Suprapubic skin (tissue), 4 donors: ENCODE measurements around the gene OSBP2. TPM values are rescaled to one million over a fixed set of nuclear protein-coding genes. Genes with fewer than 3 reads are reported as not detected.

ENCODE experiments used
- DNase-seq, 2 donors: peaks; one replicate each; pipeline ENCODE4 v3.0.0-alpha.2; 2019; ENCODE audit warnings: low spot score in 2 of 2
- H3K27ac ChIP-seq: fragments of 200-600 bp; sonication (generic); one replicate; pipeline ENCODE4 v1.5.1; 2019
- H3K27me3 ChIP-seq: fragments of 200-600 bp; sonication (generic); one replicate; pipeline ENCODE4 v1.5.1; 2019
- H3K36me3 ChIP-seq: fragments of 200-600 bp; sonication (generic); one replicate; pipeline ENCODE4 v1.5.1; 2019
- H3K4me1 ChIP-seq: fragments of 200-600 bp; sonication (generic); one replicate; pipeline ENCODE4 v1.5.1; 2019
- H3K4me3 ChIP-seq: fragments of 200-600 bp; sonication (generic); one replicate; pipeline ENCODE4 v1.5.1; 2019; ENCODE audit warnings: mild to moderate bottlenecking
- H3K9me3 ChIP-seq: fragments of 200-600 bp; sonication (generic); one replicate; pipeline ENCODE4 v1.5.1; 2019
- CTCF ChIP-seq, 2 donors: fragments of 200-600 bp in 1 of 2; fragments of 450-650 bp in 1 of 2; sonication (generic) in 1 of 2; IDR thresholded peaks; one replicate each; pipeline ENCODE4 v1.5.1; 2016 to 2019; ENCODE audit warnings: antibody characterized with exemption in 2 of 2, mild to moderate bottlenecking in 1 of 2, moderate library complexity in 1 of 2
- EP300 ChIP-seq: sonication (generic); formaldehyde crosslinking; IDR thresholded peaks from one replicate; pipeline ENCODE4 v1.6.1; 2017; ENCODE audit warnings: antibody characterized with exemption
- POLR2A ChIP-seq, 2 donors: fragments of 450-650 bp; IDR thresholded peaks; one replicate each; pipeline ENCODE4 v1.6.1; 2017; ENCODE audit warnings: antibody characterized with exemption in 2 of 2, mild to moderate bottlenecking in 2 of 2, moderate library complexity in 2 of 2
- POLR2AphosphoS5 ChIP-seq, 3 donors: sonication (generic); formaldehyde crosslinking; IDR thresholded peaks; one replicate each; pipeline ENCODE4 v1.6.1; 2017; ENCODE audit warnings: antibody characterized with exemption in 3 of 3
- WGBS: methylation state at CpG from one replicate; pipeline ENCODE4 v1.1.5; 2018; 5-methylcytosine and 5-hydroxymethylcytosine counted together
- total RNA-seq, 4 donors: library from RNA; depleted of rRNA; stranded (reverse); fragments of >200 nt; gene quantifications; one replicate each; pipeline ENCODE4 v1.1.0, GENCODE V29; 2016

The OSBP2 gene
- total RNA-seq, 4 donors from 2014 or later: 3.9 to 11.3 (median 6.4) TPM

- H3K27me3 ChIP-seq: no peaks in the 10 kb centered on the region
- H3K9me3 ChIP-seq: no peaks in the 10 kb centered on the region
- H3K36me3 ChIP-seq: peaks cover 13% of the 10 kb centered on the region
- H3K4me1 ChIP-seq: peaks cover 21% of the 10 kb centered on the region
- peak within 1 kb of the TSS; percentile 61 for H3K4me3 ChIP-seq
- peak; percentile 96 for DNase-seq
- peak within 1 kb of the TSS; percentile 28 for H3K27ac ChIP-seq
- no peak for TF ChIP-seq POLR2A (IDR thresholded peaks at IDR 0.05)
- no peak for TF ChIP-seq POLR2AphosphoS5 (IDR thresholded peaks at IDR 0.05)
- TF ChIP-seq EP300: no peak
- TF ChIP-seq CTCF (IDR thresholded peaks at IDR 0.05): peak in 1 of 2 donors; percentile 50
- 0% methylated on average over 14 of the region's 77 CpGs for WGBS
These were observed 26.9 kb upstream of the OSBP2 start, which contains the start of gene DUSP18 for GRCh38 chr22:30667494-30668385. Gene DUSP18 (minus strand): TSS chr22:30667875. CDS start chr22:30664003, 3,872 bp downstream.

GRCh38 chr22:30668386-30668710 lies 26.3 kb upstream of the OSBP2 start:
- DNase-seq: no peak
- no peaks in the 10 kb centered on the region for H3K27me3 ChIP-seq
- peak overlapping the region; percentile 61 for H3K4me3 ChIP-seq
- TF ChIP-seq EP300 (no peak), CTCF (IDR thresholded peaks at IDR 0.05) (no peak), POLR2AphosphoS5 (IDR thresholded peaks at IDR 0.05) (no peak), POLR2A (IDR thresholded peaks at IDR 0.05) (no peak)
- 38% methylated on average over 10 of the region's 10 CpGs for whole genome bisulfite sequencing
- H3K9me3 ChIP-seq: no peaks in the 10 kb centered on the region
- no peak overlapping the region for H3K27ac ChIP-seq
- peaks cover 21% of the 10 kb centered on the region for H3K4me1 ChIP-seq
- H3K36me3 ChIP-seq: peaks cover 7% of the 10 kb centered on the region

GRCh38 chr22:30671071-30671470 lies 23.6 kb upstream of the OSBP2 start:
- Histone ChIP-seq H3K36me3 (no peaks in the 10 kb centered on the region), H3K4me1 (peaks cover 17% of the 10 kb centered on the region), H3K27ac (no peak overlapping the region), H3K4me3 (no peak overlapping the region), H3K9me3 (no peaks in the 10 kb centered on the region), H3K27me3 (no peaks in the 10 kb centered on the region)
- 88% methylated on average over 3 of the region's 3 CpGs for WGBS
- TF ChIP-seq EP300 (no peak), CTCF (IDR thresholded peaks at IDR 0.05) (no peak), POLR2A (IDR thresholded peaks at IDR 0.05) (no peak), POLR2AphosphoS5 (IDR thresholded peaks at IDR 0.05) (no peak)
- no peak for DNase-seq

GRCh38 chr22:30673136-30673535 lies 21.5 kb upstream of the OSBP2 start:
- TF ChIP-seq CTCF (IDR thresholded peaks at IDR 0.05): no peak
- no peak for TF ChIP-seq POLR2A (IDR thresholded peaks at IDR 0.05)
- TF ChIP-seq EP300: no peak
- TF ChIP-seq POLR2AphosphoS5 (IDR thresholded peaks at IDR 0.05): no peak
- no peak overlapping the region for H3K4me3 ChIP-seq
- H3K4me1 ChIP-seq: peaks cover 4% of the 10 kb centered on the region
- no peaks in the 10 kb centered on the region for H3K27me3 ChIP-seq
- no peak for DNase-seq
- H3K27ac ChIP-seq: no peak overlapping the region
- H3K36me3 ChIP-seq: no peaks in the 10 kb centered on the region
- no peaks in the 10 kb centered on the region for H3K9me3 ChIP-seq
- WGBS: 89% methylated on average over 4 of the region's 4 CpGs

GRCh38 chr22:30674482-30674881 lies 20.2 kb upstream of the OSBP2 start:
- Histone ChIP-seq H3K27me3 (no peaks in the 10 kb centered on the region), H3K36me3 (no peaks in the 10 kb centered on the region), H3K9me3 (no peaks in the 10 kb centered on the region), H3K27ac (no peak overlapping the region), H3K4me1 (no peaks in the 10 kb centered on the region), H3K4me3 (no peak overlapping the region)
- WGBS: 92% methylated on average over 6 of the region's 6 CpGs
- TF ChIP-seq POLR2A (IDR thresholded peaks at IDR 0.05): no peak
- no peak for TF ChIP-seq POLR2AphosphoS5 (IDR thresholded peaks at IDR 0.05)
- no peak for TF ChIP-seq EP300
- TF ChIP-seq CTCF (IDR thresholded peaks at IDR 0.05): no peak
- DNase-seq: no peak
